GM12878 (cell line): ENCODE results near the gene ZKSCAN2. TPM values are rescaled to one million over a fixed set of nuclear protein-coding genes. Genes with fewer than 3 reads are reported as not detected.
A peak's percentile ranks its signal among the peaks of the same experiment; 100 is the strongest.

Source experiments
- CHD2 ChIP-seq: IDR thresholded peaks from 2 replicates; pipeline ENCODE4 v1.6.1; 2011; ENCODE audit warnings: low read depth, low read length, improper control_type of control experiment, borderline replicate concordance
- HDGF ChIP-seq: fragments of 450-650 bp; IDR thresholded peaks from 2 replicates; pipeline ENCODE4 v1.6.1; 2016; ENCODE audit warnings: antibody characterized with exemption
- MXI1 ChIP-seq: fragments of 150-350 bp; IDR thresholded peaks from 2 replicates; pipeline ENCODE4 v1.6.1; 2011; ENCODE audit warnings: low read depth, mild to moderate bottlenecking, inconsistent platforms, low read length, improper control_type of control experiment
- MYB ChIP-seq: fragments of 150-350 bp; IDR thresholded peaks from 2 replicates; pipeline ENCODE4 v1.6.1; 2014; ENCODE audit warnings: mild to moderate bottlenecking, low read depth, low read length, borderline replicate concordance
- NFYB ChIP-seq: IDR thresholded peaks from 2 replicates; pipeline ENCODE4 v1.6.1; 2011; ENCODE audit warnings: low read depth, mild to moderate bottlenecking, low read length, improper control_type of control experiment, moderate library complexity; ENCODE audit not compliant: insufficient read depth
- PAX8 ChIP-seq: fragments of 450-650 bp; IDR thresholded peaks from 2 replicates; pipeline ENCODE4 v1.6.1; 2017; ENCODE audit warnings: mild to moderate bottlenecking, moderate library complexity
- PML ChIP-seq: IDR thresholded peaks from 2 replicates; pipeline ENCODE4 v1.6.1; 2012; ENCODE audit warnings: low read length, inconsistent platforms
- RAD21 ChIP-seq: IDR thresholded peaks from 2 replicates; pipeline ENCODE4 v1.6.1; 2011; ENCODE audit warnings: mild to moderate bottlenecking, low read depth, low read length, moderate library complexity; ENCODE audit not compliant: insufficient read depth
- RBBP5 ChIP-seq: fragments of 200-600 bp; sonication (generic); conservative IDR thresholded peaks from 2 replicates; pipeline ENCODE4 v1.6.1; 2016
- SMAD1 ChIP-seq: fragments of 450-650 bp; IDR thresholded peaks from 2 replicates; pipeline ENCODE4 v1.6.1; 2018; ENCODE audit warnings: mild to moderate bottlenecking, low read depth; ENCODE audit not compliant: partially characterized antibody
- SRF ChIP-seq, 2 experiments: IDR thresholded peaks; 2 replicates each; pipeline ENCODE4 v1.6.1; 2011; ENCODE audit warnings: low read depth in 2 of 2, low read length in 2 of 2, mild to moderate bottlenecking in 1 of 2, moderate library complexity in 1 of 2
- ZNF384 ChIP-seq: IDR thresholded peaks from 2 replicates; pipeline ENCODE4 v1.6.1; 2012; ENCODE audit warnings: low read depth, mild to moderate bottlenecking, low read length, improper control_type of control experiment, borderline replicate concordance
- polyA plus RNA-seq, 11 experiments: library from polyadenylated mRNA; depleted of rRNA in 4 of 11; unstranded in 6 of 11; stranded (reverse) in 5 of 11; fragments of >200 nt; fragmentation: Nextera tagmentation in 4 of 11; fragmentation: Illumina TruSeq in 1 of 11; extraction: Ambion mirVana in 4 of 11; extraction: Trizol in 1 of 11; gene quantifications; 1 replicate in 1 of 11; 2 replicates in 10 of 11; pipeline versions ENCODE4 v1.2.1 to v1.2.3, GENCODE V29; 2011 to 2016; ENCODE audit warnings: inconsistent platforms in 2 of 11, missing spikeins in 2 of 11, low read depth in 1 of 11
- total RNA-seq, 4 experiments: library from RNA; depleted of rRNA in 3 of 4; stranded (reverse); fragments of >200 nt in 3 of 4; fragmentation: Illumina TruSeq in 1 of 4; extraction: Trizol in 1 of 4; gene quantifications; 2 replicates each; pipeline versions ENCODE4 v1.2.1 to v1.2.3, GENCODE V29; 2013 to 2021
- TF ChIP-seq, protein P1 (sequence below): fragments of 450-650 bp; IDR thresholded peaks from 2 replicates; pipeline ENCODE4 v1.6.1; 2017; ENCODE audit warnings: low read depth, mild to moderate bottlenecking, moderate library complexity
- TF ChIP-seq, protein P2 (sequence below): fragments of 450-650 bp; formaldehyde crosslinking; IDR thresholded peaks from 2 replicates; pipeline ENCODE4 v1.4.0; 2020; ENCODE audit warnings: mild to moderate bottlenecking, moderate library complexity
- TF ChIP-seq, protein P3 (sequence below): fragments of 150-350 bp; IDR thresholded peaks from 2 replicates; pipeline ENCODE4 v1.6.1; 2014; ENCODE audit warnings: mild to moderate bottlenecking, low read depth, low read length
- TF ChIP-seq, protein P4 (sequence below): IDR thresholded peaks from 2 replicates; pipeline ENCODE4 v1.6.1; 2012; ENCODE audit warnings: low read depth, low read length, improper control_type of control experiment
- TF ChIP-seq, protein P5 (sequence below): fragments of 150-350 bp; IDR thresholded peaks from 2 replicates; pipeline ENCODE4 v1.6.1; 2016; ENCODE audit warnings: low read depth, low read length

ZKSCAN2 gene
- total and polyA plus RNA-seq, 10 of the 15 experiments (the other 5 are each of a cell fraction or from before 2014, with no cell fraction given): 0.75 to 6.6 (median 2.9) TPM

DNA sequence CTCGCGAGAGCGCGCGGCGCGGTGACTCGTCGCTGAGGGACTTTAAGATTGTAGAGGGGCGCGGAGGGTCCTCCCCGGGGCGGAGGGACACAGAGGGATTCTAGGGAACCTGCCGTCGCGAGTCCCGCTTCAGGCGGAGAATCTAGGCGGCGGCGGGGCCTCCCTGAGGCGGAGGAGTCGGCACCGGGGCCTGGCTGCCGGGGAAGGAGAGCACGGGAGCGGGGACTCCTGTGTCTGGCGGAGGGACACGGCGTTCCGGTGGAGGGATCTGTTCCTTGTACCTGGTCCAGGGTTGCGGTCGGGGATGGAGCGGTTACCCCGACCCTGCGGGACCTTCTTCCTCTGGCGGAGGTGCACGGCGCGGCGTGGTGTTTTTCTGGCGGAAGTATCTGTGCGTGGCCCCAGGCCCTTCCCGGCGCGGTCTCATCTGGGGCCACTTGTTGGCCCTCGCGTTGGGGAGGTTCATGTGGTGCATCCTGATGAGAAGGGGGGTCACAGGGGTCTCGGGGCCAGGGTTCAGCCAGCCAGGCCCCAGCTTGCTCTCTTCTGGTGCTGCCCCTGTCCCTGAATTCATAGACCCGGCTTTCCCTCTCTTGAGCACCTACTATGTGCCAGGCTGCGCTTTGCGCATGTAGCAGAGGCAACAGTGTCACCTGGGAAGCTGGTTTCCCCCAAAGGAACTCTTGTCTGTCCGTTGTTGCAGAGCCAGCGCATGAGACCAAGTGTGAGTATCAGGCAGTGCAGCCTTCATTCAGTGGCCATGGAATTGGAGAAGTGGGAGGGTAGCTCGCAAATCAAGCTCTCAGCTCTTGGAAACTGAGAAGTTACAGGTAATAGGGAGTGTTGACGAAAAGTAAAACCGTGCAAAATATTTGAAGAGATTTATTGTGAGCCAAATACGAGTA is 563 bp upstream of the ZKSCAN2 start (continued):
- TF ChIP-seq RAD21 (no peak), ZNF384 (no peak), PAX8 (no peak), MYB (no peak), RBBP5 (no peak), CHD2 (peak; percentile 91), MXI1 (peak; percentile 42; the same call in 1 of the 2 replicates), SRF (IDR thresholded peaks at IDR 0.05; ENCODE audit: low read depth in 2 of 2, low read length in 2 of 2) (no peak), HDGF (peak; percentile 20; the same call in 1 of the 2 replicates), PML (peak; percentile 73), SMAD1 (no peak), NFYB (no peak)
- TF ChIP-seq, protein P1, sequence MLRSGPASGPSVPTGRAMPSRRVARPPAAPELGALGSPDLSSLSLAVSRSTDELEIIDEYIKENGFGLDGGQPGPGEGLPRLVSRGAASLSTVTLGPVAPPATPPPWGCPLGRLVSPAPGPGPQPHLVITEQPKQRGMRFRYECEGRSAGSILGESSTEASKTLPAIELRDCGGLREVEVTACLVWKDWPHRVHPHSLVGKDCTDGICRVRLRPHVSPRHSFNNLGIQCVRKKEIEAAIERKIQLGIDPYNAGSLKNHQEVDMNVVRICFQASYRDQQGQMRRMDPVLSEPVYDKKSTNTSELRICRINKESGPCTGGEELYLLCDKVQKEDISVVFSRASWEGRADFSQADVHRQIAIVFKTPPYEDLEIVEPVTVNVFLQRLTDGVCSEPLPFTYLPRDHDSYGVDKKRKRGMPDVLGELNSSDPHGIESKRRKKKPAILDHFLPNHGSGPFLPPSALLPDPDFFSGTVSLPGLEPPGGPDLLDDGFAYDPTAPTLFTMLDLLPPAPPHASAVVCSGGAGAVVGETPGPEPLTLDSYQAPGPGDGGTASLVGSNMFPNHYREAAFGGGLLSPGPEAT: peak; percentile 70
- TF ChIP-seq, protein P2, sequence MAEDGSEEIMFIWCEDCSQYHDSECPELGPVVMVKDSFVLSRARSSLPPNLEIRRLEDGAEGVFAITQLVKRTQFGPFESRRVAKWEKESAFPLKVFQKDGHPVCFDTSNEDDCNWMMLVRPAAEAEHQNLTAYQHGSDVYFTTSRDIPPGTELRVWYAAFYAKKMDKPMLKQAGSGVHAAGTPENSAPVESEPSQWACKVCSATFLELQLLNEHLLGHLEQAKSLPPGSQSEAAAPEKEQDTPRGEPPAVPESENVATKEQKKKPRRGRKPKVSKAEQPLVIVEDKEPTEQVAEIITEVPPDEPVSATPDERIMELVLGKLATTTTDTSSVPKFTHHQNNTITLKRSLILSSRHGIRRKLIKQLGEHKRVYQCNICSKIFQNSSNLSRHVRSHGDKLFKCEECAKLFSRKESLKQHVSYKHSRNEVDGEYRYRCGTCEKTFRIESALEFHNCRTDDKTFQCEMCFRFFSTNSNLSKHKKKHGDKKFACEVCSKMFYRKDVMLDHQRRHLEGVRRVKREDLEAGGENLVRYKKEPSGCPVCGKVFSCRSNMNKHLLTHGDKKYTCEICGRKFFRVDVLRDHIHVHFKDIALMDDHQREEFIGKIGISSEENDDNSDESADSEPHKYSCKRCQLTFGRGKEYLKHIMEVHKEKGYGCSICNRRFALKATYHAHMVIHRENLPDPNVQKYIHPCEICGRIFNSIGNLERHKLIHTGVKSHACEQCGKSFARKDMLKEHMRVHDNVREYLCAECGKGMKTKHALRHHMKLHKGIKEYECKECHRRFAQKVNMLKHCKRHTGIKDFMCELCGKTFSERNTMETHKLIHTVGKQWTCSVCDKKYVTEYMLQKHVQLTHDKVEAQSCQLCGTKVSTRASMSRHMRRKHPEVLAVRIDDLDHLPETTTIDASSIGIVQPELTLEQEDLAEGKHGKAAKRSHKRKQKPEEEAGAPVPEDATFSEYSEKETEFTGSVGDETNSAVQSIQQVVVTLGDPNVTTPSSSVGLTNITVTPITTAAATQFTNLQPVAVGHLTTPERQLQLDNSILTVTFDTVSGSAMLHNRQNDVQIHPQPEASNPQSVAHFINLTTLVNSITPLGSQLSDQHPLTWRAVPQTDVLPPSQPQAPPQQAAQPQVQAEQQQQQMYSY (CRISPR knock-in tag): no peak
- TF ChIP-seq, protein P3, sequence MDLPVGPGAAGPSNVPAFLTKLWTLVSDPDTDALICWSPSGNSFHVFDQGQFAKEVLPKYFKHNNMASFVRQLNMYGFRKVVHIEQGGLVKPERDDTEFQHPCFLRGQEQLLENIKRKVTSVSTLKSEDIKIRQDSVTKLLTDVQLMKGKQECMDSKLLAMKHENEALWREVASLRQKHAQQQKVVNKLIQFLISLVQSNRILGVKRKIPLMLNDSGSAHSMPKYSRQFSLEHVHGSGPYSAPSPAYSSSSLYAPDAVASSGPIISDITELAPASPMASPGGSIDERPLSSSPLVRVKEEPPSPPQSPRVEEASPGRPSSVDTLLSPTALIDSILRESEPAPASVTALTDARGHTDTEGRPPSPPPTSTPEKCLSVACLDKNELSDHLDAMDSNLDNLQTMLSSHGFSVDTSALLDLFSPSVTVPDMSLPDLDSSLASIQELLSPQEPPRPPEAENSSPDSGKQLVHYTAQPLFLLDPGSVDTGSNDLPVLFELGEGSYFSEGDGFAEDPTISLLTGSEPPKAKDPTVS: no peak
- TF ChIP-seq, protein P4, sequence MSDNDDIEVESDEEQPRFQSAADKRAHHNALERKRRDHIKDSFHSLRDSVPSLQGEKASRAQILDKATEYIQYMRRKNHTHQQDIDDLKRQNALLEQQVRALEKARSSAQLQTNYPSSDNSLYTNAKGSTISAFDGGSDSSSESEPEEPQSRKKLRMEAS: peak; percentile 68; the same call in 1 of the 2 replicates
- TF ChIP-seq, protein P5, sequence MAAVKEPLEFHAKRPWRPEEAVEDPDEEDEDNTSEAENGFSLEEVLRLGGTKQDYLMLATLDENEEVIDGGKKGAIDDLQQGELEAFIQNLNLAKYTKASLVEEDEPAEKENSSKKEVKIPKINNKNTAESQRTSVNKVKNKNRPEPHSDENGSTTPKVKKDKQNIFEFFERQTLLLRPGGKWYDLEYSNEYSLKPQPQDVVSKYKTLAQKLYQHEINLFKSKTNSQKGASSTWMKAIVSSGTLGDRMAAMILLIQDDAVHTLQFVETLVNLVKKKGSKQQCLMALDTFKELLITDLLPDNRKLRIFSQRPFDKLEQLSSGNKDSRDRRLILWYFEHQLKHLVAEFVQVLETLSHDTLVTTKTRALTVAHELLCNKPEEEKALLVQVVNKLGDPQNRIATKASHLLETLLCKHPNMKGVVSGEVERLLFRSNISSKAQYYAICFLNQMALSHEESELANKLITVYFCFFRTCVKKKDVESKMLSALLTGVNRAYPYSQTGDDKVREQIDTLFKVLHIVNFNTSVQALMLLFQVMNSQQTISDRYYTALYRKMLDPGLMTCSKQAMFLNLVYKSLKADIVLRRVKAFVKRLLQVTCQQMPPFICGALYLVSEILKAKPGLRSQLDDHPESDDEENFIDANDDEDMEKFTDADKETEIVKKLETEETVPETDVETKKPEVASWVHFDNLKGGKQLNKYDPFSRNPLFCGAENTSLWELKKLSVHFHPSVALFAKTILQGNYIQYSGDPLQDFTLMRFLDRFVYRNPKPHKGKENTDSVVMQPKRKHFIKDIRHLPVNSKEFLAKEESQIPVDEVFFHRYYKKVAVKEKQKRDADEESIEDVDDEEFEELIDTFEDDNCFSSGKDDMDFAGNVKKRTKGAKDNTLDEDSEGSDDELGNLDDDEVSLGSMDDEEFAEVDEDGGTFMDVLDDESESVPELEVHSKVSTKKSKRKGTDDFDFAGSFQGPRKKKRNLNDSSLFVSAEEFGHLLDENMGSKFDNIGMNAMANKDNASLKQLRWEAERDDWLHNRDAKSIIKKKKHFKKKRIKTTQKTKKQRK: no peak
